ENCODE results near the gene ZNF106. TPM values are rescaled to one million over a fixed set of nuclear protein-coding genes. Genes with fewer than 3 reads are reported as not detected.

ZNF106 gene
- total RNA-seq, 1 experiment from 2014 or later: 64.3 TPM

DNA sequence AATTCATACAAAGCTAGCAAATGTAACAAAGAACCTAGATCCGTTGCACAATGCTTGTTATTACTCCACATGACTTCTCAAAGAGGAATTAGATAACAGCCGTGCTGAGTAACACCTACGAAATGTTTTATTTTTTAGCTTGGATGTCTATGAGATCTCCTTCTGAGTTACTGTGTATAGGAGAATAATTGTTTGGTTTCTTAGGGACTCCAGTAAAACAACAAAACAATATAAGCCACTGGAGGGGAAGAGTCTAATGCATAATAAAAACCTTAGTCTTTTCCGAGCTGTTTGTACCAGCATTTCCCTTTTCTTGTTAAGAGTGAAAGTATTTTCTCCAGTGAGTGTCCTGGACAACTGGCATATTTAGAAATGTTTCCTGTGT, 20.1 kb upstream of the ZNF106 start:
- H3K4me1 ChIP-seq (ENCODE audit: control insufficient read depth, insufficient read depth, low read length): no peaks in the 10 kb centered on the region
- ATAC-seq (no peak), DNase-seq (ENCODE audit: low read depth, low spot score) (no peak)
- H3K27ac ChIP-seq (ENCODE audit: low read length): no peak overlapping the region
- ChIA-PET POLR2A (no interaction called here), CTCF (no interaction called here)
- H3K9me3 ChIP-seq (ENCODE audit: control insufficient read depth, insufficient read depth, low read depth, low read length): no peaks in the 10 kb centered on the region
- intact Hi-C loops (cut with micrococcal nuclease; ENCODE audit: unreplicated experiment) (no loop called here), in situ Hi-C loops (cut with HindIII; ENCODE audit: low pct_unique_long_range_greater_than_20kb, low sequenced_read_pairs) (no loop called here)
- TF ChIP-seq SIN3A (IDR thresholded peaks at IDR 0.05; ENCODE audit: borderline replicate concordance, insufficient read depth, low read depth, low read length) (no peak), CTCF (IDR thresholded peaks at IDR 0.05) (no peak), TCF7L2 (IDR thresholded peaks at IDR 0.05; ENCODE audit: low read depth, low read length) (no peak), POLR2AphosphoS5 (IDR thresholded peaks at IDR 0.05; ENCODE audit: low read depth, low read length) (no peak), REST (IDR thresholded peaks at IDR 0.05; ENCODE audit: insufficient read depth in 1 of 2, low read depth in 2 of 2, low read length in 1 of 2) (no peak)
- no TSS peak for BruUV-seq (replicated peaks)
- H3K27me3 ChIP-seq (ENCODE audit: control insufficient read depth, insufficient read depth, low read length): no peaks in the 10 kb centered on the region
- H3K4me3 ChIP-seq (ENCODE audit: low read depth in 2 of 2, low read length in 2 of 2): no peak overlapping the region
- H3K36me3 ChIP-seq (ENCODE audit: control insufficient read depth, insufficient read depth, low read length): no peaks in the 10 kb centered on the region

DNA sequence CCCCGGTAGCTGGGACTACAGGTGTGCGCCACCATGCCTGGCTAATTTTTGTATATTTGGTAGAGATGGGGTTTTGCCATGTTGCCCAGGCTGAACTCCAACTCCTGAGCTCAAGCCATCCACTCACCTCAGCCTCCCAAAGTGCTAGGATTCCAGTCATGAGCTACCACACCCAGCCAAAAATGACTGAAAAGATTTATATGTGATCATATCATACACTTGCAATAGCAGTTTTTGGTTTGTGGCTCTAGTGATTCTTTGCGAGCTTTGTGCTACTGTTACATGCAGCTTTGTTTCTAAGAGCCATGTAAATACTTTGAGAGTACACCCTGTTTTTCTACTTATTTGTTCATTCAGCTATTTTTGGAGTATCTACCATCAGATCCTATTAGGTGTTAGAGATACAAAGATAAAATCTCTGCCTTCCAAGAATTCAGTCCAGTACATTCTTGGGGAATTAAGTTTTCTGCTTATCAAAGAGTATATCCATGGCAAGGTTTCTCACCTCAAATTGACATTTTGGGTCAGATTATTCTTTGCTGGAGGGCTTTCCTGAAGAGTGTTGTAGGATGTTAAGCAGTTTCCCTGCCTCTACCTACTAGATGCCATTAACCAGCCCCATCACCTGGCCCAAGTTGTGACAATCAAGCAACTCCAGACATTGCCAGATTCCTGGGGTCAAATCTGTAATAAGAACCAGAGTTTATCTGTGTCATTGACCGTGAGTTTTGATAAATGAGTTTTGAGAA, 19.5 kb upstream of the ZNF106 start:
- no peaks in the 10 kb centered on the region for H3K9me3 ChIP-seq (ENCODE audit: control insufficient read depth, insufficient read depth, low read depth, low read length)
- DNase-seq (ENCODE audit: low read depth, low spot score): no peak
- POLR2A ChIA-PET: interaction anchor here (0.5 kb wide), 1 partner anchor 34 kb away, joined by 3 read pairs; no protein-coding TSS in a partner anchor
- in situ Hi-C loops (cut with HindIII; ENCODE audit: low pct_unique_long_range_greater_than_20kb, low sequenced_read_pairs) (no loop called here), intact Hi-C loops (cut with micrococcal nuclease; ENCODE audit: unreplicated experiment) (no loop called here)
- H3K4me3 ChIP-seq (ENCODE audit: low read depth in 2 of 2, low read length in 2 of 2): no peak overlapping the region
- H3K36me3 ChIP-seq (ENCODE audit: control insufficient read depth, insufficient read depth, low read length): no peaks in the 10 kb centered on the region
- TF ChIP-seq TCF7L2 (IDR thresholded peaks at IDR 0.05; ENCODE audit: low read depth, low read length) (no peak), CTCF (IDR thresholded peaks at IDR 0.05) (no peak), POLR2AphosphoS5 (IDR thresholded peaks at IDR 0.05; ENCODE audit: low read depth, low read length) (no peak), SIN3A (IDR thresholded peaks at IDR 0.05; ENCODE audit: borderline replicate concordance, insufficient read depth, low read depth, low read length) (no peak), REST (IDR thresholded peaks at IDR 0.05; ENCODE audit: insufficient read depth in 1 of 2, low read depth in 2 of 2, low read length in 1 of 2) (no peak)
- BruUV-seq (replicated peaks): no TSS peak
- CTCF ChIA-PET: interaction anchor here (0.6 kb wide), 1 partner anchor 41 kb away, joined by 3 read pairs; no protein-coding TSS in a partner anchor
- H3K27me3 ChIP-seq (ENCODE audit: control insufficient read depth, insufficient read depth, low read length): no peaks in the 10 kb centered on the region
- no peaks in the 10 kb centered on the region for H3K4me1 ChIP-seq (ENCODE audit: control insufficient read depth, insufficient read depth, low read length)
- H3K27ac ChIP-seq (ENCODE audit: low read length): no peak overlapping the region
- ATAC-seq: no peak
